SK-N-SH treated with all-trans-retinoic acid at 6 μM for 48 hours (cell line): ENCODE measurements around the gene KLK1.

ENCODE experiments used
- ATAC-seq: fragments of 200-7000 bp; cut with Tn5 transposase; 3 replicates; pipeline ENCODE4 v1.9.1; 2020; ENCODE audit warnings: mild to moderate bottlenecking, moderate library complexity
- ARNTL ChIP-seq: fragments of 450-650 bp; formaldehyde crosslinking; IDR thresholded peaks from 2 replicates; pipeline ENCODE4 v1.5.0; 2020; ENCODE audit warnings: low read depth, mild to moderate bottlenecking, moderate library complexity, borderline replicate concordance
- BACH2 ChIP-seq: fragments of 250-450 bp; sonication (Bioruptor Pico); IDR thresholded peaks from 2 replicates; pipeline ENCODE4 v1.9.0; 2021; ENCODE audit warnings: mild to moderate bottlenecking, borderline replicate concordance
- CREB5 ChIP-seq: fragments of 250-450 bp; sonication (Bioruptor Pico); IDR thresholded peaks from 2 replicates; pipeline ENCODE4 v1.5.1; 2020; ENCODE audit warnings: low read depth, mild to moderate bottlenecking, moderate library complexity
- CSDC2 ChIP-seq: fragments of 250-450 bp; sonication (Bioruptor Pico); IDR thresholded peaks from 2 replicates; pipeline ENCODE4 v1.5.0; 2020; ENCODE audit warnings: mild to moderate bottlenecking, moderate library complexity
- CSRNP3 ChIP-seq: fragments of 250-450 bp; sonication (Bioruptor Pico); IDR thresholded peaks from 2 replicates; pipeline ENCODE4 v1.5.1; 2021; ENCODE audit warnings: mild to moderate bottlenecking, moderate library complexity
- ESRRG ChIP-seq: fragments of 250-450 bp; sonication (Bioruptor Pico); IDR thresholded peaks from 2 replicates; pipeline ENCODE4 v1.6.1; 2021; ENCODE audit warnings: mild to moderate bottlenecking
- GLIS3 ChIP-seq: fragments of 250-450 bp; sonication (Bioruptor Pico); IDR thresholded peaks from 2 replicates; pipeline ENCODE4 v1.5.0; 2020; ENCODE audit warnings: mild to moderate bottlenecking, moderate library complexity
- ISL1 ChIP-seq: fragments of 250-450 bp; sonication (Bioruptor Pico); IDR thresholded peaks from 2 replicates; pipeline ENCODE4 v2.1.2; 2022; ENCODE audit warnings: mild to moderate bottlenecking, moderate library complexity
- OSR1 ChIP-seq: fragments of 250-450 bp; sonication (Bioruptor Pico); IDR thresholded peaks from 2 replicates; pipeline ENCODE4 v1.8.0; 2022; ENCODE audit warnings: moderate library complexity, mild to moderate bottlenecking, inconsistent platforms
- PATZ1 ChIP-seq: fragments of 250-450 bp; sonication (Bioruptor Pico); IDR thresholded peaks from 2 replicates; pipeline ENCODE4 v1.8.0; 2020; ENCODE audit warnings: mild to moderate bottlenecking, moderate library complexity, borderline replicate concordance
- POU6F1 ChIP-seq: fragments of 250-450 bp; sonication (Bioruptor Pico); IDR thresholded peaks from 2 replicates; pipeline ENCODE4 v1.8.0; 2021; ENCODE audit warnings: low read depth, mild to moderate bottlenecking, moderate library complexity, borderline replicate concordance
- PPARA ChIP-seq: fragments of 250-450 bp; sonication (Bioruptor Pico); IDR thresholded peaks from 2 replicates; pipeline ENCODE4 v1.5.0; 2020; ENCODE audit warnings: mild to moderate bottlenecking, borderline replicate concordance
- SNAI2 ChIP-seq: fragments of 250-450 bp; sonication (Bioruptor Pico); IDR thresholded peaks from 2 replicates; pipeline ENCODE4 v1.5.0; 2020; ENCODE audit warnings: mild to moderate bottlenecking, moderate library complexity
- TCF4 ChIP-seq: fragments of 250-450 bp; sonication (Bioruptor Pico); IDR thresholded peaks from 2 replicates; pipeline ENCODE4 v1.8.0; 2021; ENCODE audit warnings: mild to moderate bottlenecking, moderate library complexity, borderline replicate concordance
- TOX ChIP-seq: fragments of 250-450 bp; sonication (Bioruptor Pico); IDR thresholded peaks from 2 replicates; pipeline ENCODE4 v1.8.0; 2021; ENCODE audit warnings: mild to moderate bottlenecking, moderate library complexity, borderline replicate concordance
- ZC3H10 ChIP-seq: fragments of 250-450 bp; sonication (Bioruptor Pico); IDR thresholded peaks from 2 replicates; pipeline ENCODE4 v1.5.1; 2021; ENCODE audit warnings: mild to moderate bottlenecking, moderate library complexity
- ZFP3 ChIP-seq: fragments of 250-450 bp; sonication (Bioruptor Pico); IDR thresholded peaks from 2 replicates; pipeline ENCODE4 v1.5.0; 2020; ENCODE audit warnings: mild to moderate bottlenecking, moderate library complexity
- ZFP30 ChIP-seq: fragments of 450-650 bp; formaldehyde crosslinking; IDR thresholded peaks from 2 replicates; pipeline ENCODE4 v1.5.0; 2022; ENCODE audit warnings: mild to moderate bottlenecking, moderate library complexity
- ZNF565 ChIP-seq: fragments of 450-650 bp; formaldehyde crosslinking; conservative IDR thresholded peaks from 2 replicates; pipeline ENCODE4 v1.5.0; 2020; ENCODE audit warnings: low read depth, mild to moderate bottlenecking, moderate library complexity
- ZNF70 ChIP-seq: fragments of 450-650 bp; formaldehyde crosslinking; IDR thresholded peaks from 2 replicates; pipeline ENCODE4 v1.5.0; 2020; ENCODE audit warnings: mild to moderate bottlenecking, moderate library complexity
- ZNF8 ChIP-seq: fragments of 450-650 bp; formaldehyde crosslinking; IDR thresholded peaks from 2 replicates; pipeline ENCODE4 v1.5.0; 2020; ENCODE audit warnings: mild to moderate bottlenecking, moderate library complexity

KLK1 gene

GRCh38 chr19:50799547-50799851 lies 24.1 kb downstream of the KLK1 start (continued):
- no peak for TF ChIP-seq CSRNP3

GRCh38 chr19:50798659-50799546 lies 24.7 kb downstream of the KLK1 start:
- ATAC-seq: no peak
- TF ChIP-seq ZFP30 (CRISPR knock-in tag): no peak
- TF ChIP-seq POU6F1 (CRISPR knock-in tag): no peak
- no peak for TF ChIP-seq SNAI2 (CRISPR knock-in tag)
- no peak for TF ChIP-seq BACH2 (CRISPR knock-in tag)
- no peak for TF ChIP-seq CSDC2 (CRISPR knock-in tag)
- no peak for TF ChIP-seq ARNTL (CRISPR knock-in tag)
- TF ChIP-seq ZNF70 (CRISPR knock-in tag): no peak
- TF ChIP-seq ESRRG (CRISPR knock-in tag): no peak
- TF ChIP-seq PPARA (CRISPR knock-in tag): no peak
- no peak for TF ChIP-seq TOX (CRISPR knock-in tag)
- no peak for TF ChIP-seq PATZ1 (CRISPR knock-in tag)
- no peak for TF ChIP-seq CSRNP3
- no peak for TF ChIP-seq GLIS3
- no peak for TF ChIP-seq ZC3H10
- no peak for TF ChIP-seq OSR1 (CRISPR knock-in tag)
- no peak for TF ChIP-seq TCF4
- no peak for TF ChIP-seq ZNF565 (CRISPR knock-in tag)
- TF ChIP-seq ZFP3 (CRISPR knock-in tag): no peak

GRCh38 chr19:50797781-50798658 lies 25.6 kb downstream of the KLK1 start:
- no peak for ATAC-seq
- no peak for TF ChIP-seq CREB5 (CRISPR knock-in tag)
- TF ChIP-seq ISL1: no peak
- no peak for TF ChIP-seq ARNTL (CRISPR knock-in tag)
- TF ChIP-seq ZFP30 (CRISPR knock-in tag): no peak
- TF ChIP-seq SNAI2 (CRISPR knock-in tag): no peak
- TF ChIP-seq ZNF70 (CRISPR knock-in tag): no peak
- TF ChIP-seq PATZ1 (CRISPR knock-in tag): no peak
- no peak for TF ChIP-seq CSRNP3
- TF ChIP-seq PPARA (CRISPR knock-in tag): no peak
- no peak for TF ChIP-seq ZNF8 (CRISPR knock-in tag)
- TF ChIP-seq ZFP3 (CRISPR knock-in tag): no peak
